Fibroblast of lung (primary cell): ENCODE data around the gene ZNF547. TPM values are rescaled to one million over a fixed set of nuclear protein-coding genes. Genes with fewer than 3 reads are reported as not detected.
A peak's percentile ranks its signal among the peaks of the same experiment; 100 is the strongest.

Experiments used
- DNase-seq, 2 donors: peaks; one replicate each; pipeline versions ENCODE4 v3.0.0 to v3.0.0-alpha.2; 2010; ENCODE audit warnings: low read depth in 2 of 2
- H2AFZ ChIP-seq: 2 replicates; pipeline ENCODE4 v1.5.1; 2012; ENCODE audit warnings: low read length, control low read depth, inconsistent platforms
- H3K27ac ChIP-seq: 2 replicates; pipeline ENCODE4 v1.5.1; 2011; ENCODE audit warnings: low read length, control low read depth; ENCODE audit not compliant: insufficient read depth
- H3K27me3 ChIP-seq: 2 replicates; pipeline ENCODE4 v1.5.1; 2011; ENCODE audit warnings: mild to moderate bottlenecking, low read length; ENCODE audit not compliant: control insufficient read depth, insufficient read depth
- H3K36me3 ChIP-seq: 2 replicates; pipeline ENCODE4 v1.5.1; 2011; ENCODE audit warnings: low read length; ENCODE audit not compliant: control insufficient read depth, insufficient read depth
- H3K4me1 ChIP-seq: 2 replicates; pipeline ENCODE4 v1.5.1; 2011; ENCODE audit warnings: low read length; ENCODE audit not compliant: control insufficient read depth, insufficient read depth; ENCODE audit errors: extremely low read depth
- H3K4me2 ChIP-seq: 2 replicates; pipeline ENCODE4 v1.5.1; 2011; ENCODE audit warnings: low read length, control low read depth; ENCODE audit not compliant: insufficient read depth; ENCODE audit errors: extremely low read depth
- H3K4me3 ChIP-seq, 4 experiments: fragments of 200-600 bp in 1 of 4; sonication (generic) in 1 of 4; replicated peaks in 1 of 4; 2 replicates each; pipeline ENCODE4 v1.5.1; 2011 to 2016; ENCODE audit warnings: low read length in 4 of 4, low read depth in 3 of 4, mild to moderate bottlenecking in 3 of 4, control low read depth in 2 of 4, inconsistent platforms in 1 of 4, mixed read lengths in 1 of 4; ENCODE audit not compliant: insufficient read depth in 1 of 4; ENCODE audit errors: control extremely low read depth in 1 of 4
- H3K79me2 ChIP-seq: 2 replicates; pipeline ENCODE4 v1.5.1; 2012; ENCODE audit warnings: mild to moderate bottlenecking, low read length, inconsistent platforms; ENCODE audit not compliant: control insufficient read depth, insufficient read depth
- H3K9ac ChIP-seq: 2 replicates; pipeline ENCODE4 v1.5.1; 2011; ENCODE audit warnings: mild to moderate bottlenecking, low read length, control low read depth; ENCODE audit not compliant: insufficient read depth
- H3K9me3 ChIP-seq: 2 replicates; pipeline ENCODE4 v1.5.1; 2012; ENCODE audit warnings: low read depth, low read length; ENCODE audit not compliant: control insufficient read depth, insufficient read depth
- H4K20me1 ChIP-seq: 2 replicates; pipeline ENCODE4 v1.5.1; 2011; ENCODE audit warnings: low read length; ENCODE audit not compliant: control insufficient read depth, insufficient read depth; ENCODE audit errors: extremely low read depth
- CTCF ChIP-seq, 2 donors: IDR thresholded peaks in 1 of 2; conservative IDR thresholded peaks in 1 of 2; 1 replicate in 1 of 2; 2 replicates in 1 of 2; pipeline ENCODE4 v1.5.1; 2011 to 2012; ENCODE audit warnings: low read length in 2 of 2, control low read depth in 1 of 2, inconsistent platforms in 1 of 2, low read depth in 1 of 2, mild to moderate bottlenecking in 1 of 2
- EZH2 ChIP-seq: IDR thresholded peaks from 2 replicates; pipeline ENCODE4 v1.5.1; 2012; ENCODE audit warnings: low read length, control low read depth, mild to moderate bottlenecking; ENCODE audit errors: missing control alignments
- polyA plus RNA-seq, 2 donors: library from polyadenylated mRNA; depleted of rRNA in 1 of 2; stranded (reverse) in 1 of 2; unstranded in 1 of 2; fragments of >200 nt; gene quantifications; 2 replicates each; pipeline ENCODE4 v1.2.1, GENCODE V29; 2011 to 2012; ENCODE audit warnings: missing spikeins in 1 of 2
- total RNA-seq: library from RNA; depleted of rRNA; stranded (reverse); fragments of >200 nt; gene quantifications from 2 replicates; pipeline ENCODE4 v1.2.1, GENCODE V29; 2014

The ZNF547 gene
- total and polyA plus RNA-seq, 2 donors (not counting 1 experiment from before 2014, with no cell fraction given), result 2.7 to 6.1 TPM

GRCh38 chr19:57362419-57362818 is 932 bp upstream of the ZNF547 start:
- H3K36me3 ChIP-seq, result peaks cover under 1% of the 10 kb centered on the region
- H3K9me3 ChIP-seq, result no peaks in the 10 kb centered on the region
- H3K79me2 ChIP-seq, result peaks cover 12% of the 10 kb centered on the region
- peak overlapping the region; percentile 88 for H3K27ac ChIP-seq
- H4K20me1 ChIP-seq, result no peaks in the 10 kb centered on the region
- peak overlapping the region; percentile 94 for H3K4me2 ChIP-seq
- no peak for TF ChIP-seq CTCF (conservative IDR thresholded peaks at IDR 0.05 in 1 of 2, IDR thresholded peaks at IDR 0.05 in 1 of 2; ENCODE audit: low read depth in 1 of 2, low read length in 2 of 2)
- TF ChIP-seq EZH2, result no peak
- DNase-seq, result no peak
- H2AFZ ChIP-seq, result peak overlapping the region; percentile 100
- peak overlapping the region; percentile 58 to 92 (median 72) for H3K4me3 ChIP-seq
- H3K9ac ChIP-seq, result peak overlapping the region; percentile 58
- H3K4me1 ChIP-seq, result peaks cover 3% of the 10 kb centered on the region
- no peaks in the 10 kb centered on the region for H3K27me3 ChIP-seq

- Histone ChIP-seq H3K36me3 (no peaks in the 10 kb centered on the region), H2AFZ (peak overlapping the region; percentile 70), H3K9me3 (no peaks in the 10 kb centered on the region), H3K4me3 (peak overlapping the region; percentile 58 to 93 (median 84)), H3K27me3 (no peaks in the 10 kb centered on the region), H3K4me1 (peaks cover 3% of the 10 kb centered on the region), H3K27ac (peak overlapping the region; percentile 88), H3K9ac (peak overlapping the region; percentile 84), H3K4me2 (peak overlapping the region; percentile 90), H3K79me2 (peaks cover 12% of the 10 kb centered on the region), H4K20me1 (no peaks in the 10 kb centered on the region)
- DNase-seq, result peak in 1 of 2 donors; percentile 12
- TF ChIP-seq EZH2, result no peak
- TF ChIP-seq CTCF (conservative IDR thresholded peaks at IDR 0.05 in 1 of 2, IDR thresholded peaks at IDR 0.05 in 1 of 2; ENCODE audit: low read depth in 1 of 2, low read length in 2 of 2), result no peak
These were observed 384 bp downstream of the ZNF547 start for GRCh38 chr19:57363688-57364181.

GRCh38 chr19:57366776-57367175 is 3.4 kb downstream of the ZNF547 start:
- Histone ChIP-seq H3K27me3 (no peaks in the 10 kb centered on the region), H4K20me1 (no peaks in the 10 kb centered on the region), H3K4me1 (peaks cover 3% of the 10 kb centered on the region), H3K4me3 (no peak overlapping the region), H2AFZ (no peak overlapping the region), H3K9me3 (no peaks in the 10 kb centered on the region), H3K4me2 (no peak overlapping the region), H3K27ac (no peak overlapping the region), H3K9ac (no peak overlapping the region), H3K79me2 (peaks cover 12% of the 10 kb centered on the region), H3K36me3 (no peaks in the 10 kb centered on the region)
- no peak for DNase-seq
- TF ChIP-seq EZH2 (no peak), CTCF (conservative IDR thresholded peaks at IDR 0.05 in 1 of 2, IDR thresholded peaks at IDR 0.05 in 1 of 2; ENCODE audit: low read depth in 1 of 2, low read length in 2 of 2) (no peak)
